ENCODE measurements around the gene SF3B6.

Gene SF3B6

DNA sequence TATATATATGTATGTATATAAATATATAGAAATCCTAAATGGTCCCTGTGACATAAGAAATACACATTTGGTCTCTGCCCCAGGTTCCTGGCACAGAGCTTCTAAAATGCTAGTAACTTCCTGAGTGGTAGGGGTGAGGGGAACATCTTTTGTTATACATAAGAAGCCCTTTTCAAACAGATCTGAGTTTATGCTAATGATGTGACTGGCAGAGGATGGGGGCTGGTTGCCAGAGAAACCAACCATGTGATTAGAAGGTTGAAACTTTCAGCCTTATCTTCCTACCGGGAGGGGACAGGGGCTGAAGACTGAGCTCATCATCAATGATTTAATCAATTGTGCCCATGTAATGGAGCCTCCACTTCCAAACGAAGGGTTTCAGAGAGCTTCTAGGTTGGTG, 49.9 kb downstream of the SF3B6 start:
- no peak for DNase-seq (ENCODE audit: low spot score)
- TF ChIP-seq, protein P1, sequence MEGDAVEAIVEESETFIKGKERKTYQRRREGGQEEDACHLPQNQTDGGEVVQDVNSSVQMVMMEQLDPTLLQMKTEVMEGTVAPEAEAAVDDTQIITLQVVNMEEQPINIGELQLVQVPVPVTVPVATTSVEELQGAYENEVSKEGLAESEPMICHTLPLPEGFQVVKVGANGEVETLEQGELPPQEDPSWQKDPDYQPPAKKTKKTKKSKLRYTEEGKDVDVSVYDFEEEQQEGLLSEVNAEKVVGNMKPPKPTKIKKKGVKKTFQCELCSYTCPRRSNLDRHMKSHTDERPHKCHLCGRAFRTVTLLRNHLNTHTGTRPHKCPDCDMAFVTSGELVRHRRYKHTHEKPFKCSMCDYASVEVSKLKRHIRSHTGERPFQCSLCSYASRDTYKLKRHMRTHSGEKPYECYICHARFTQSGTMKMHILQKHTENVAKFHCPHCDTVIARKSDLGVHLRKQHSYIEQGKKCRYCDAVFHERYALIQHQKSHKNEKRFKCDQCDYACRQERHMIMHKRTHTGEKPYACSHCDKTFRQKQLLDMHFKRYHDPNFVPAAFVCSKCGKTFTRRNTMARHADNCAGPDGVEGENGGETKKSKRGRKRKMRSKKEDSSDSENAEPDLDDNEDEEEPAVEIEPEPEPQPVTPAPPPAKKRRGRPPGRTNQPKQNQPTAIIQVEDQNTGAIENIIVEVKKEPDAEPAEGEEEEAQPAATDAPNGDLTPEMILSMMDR (IDR thresholded peaks at IDR 0.05; ENCODE audit: extremely low read depth, insufficient read depth, missing control alignments), result no peak
- in situ Hi-C loops (cut with MboI; ENCODE audit: low pct_unique_long_range_greater_than_20kb, low sequenced_read_pairs, unreplicated experiment), result no loop called here

DNA sequence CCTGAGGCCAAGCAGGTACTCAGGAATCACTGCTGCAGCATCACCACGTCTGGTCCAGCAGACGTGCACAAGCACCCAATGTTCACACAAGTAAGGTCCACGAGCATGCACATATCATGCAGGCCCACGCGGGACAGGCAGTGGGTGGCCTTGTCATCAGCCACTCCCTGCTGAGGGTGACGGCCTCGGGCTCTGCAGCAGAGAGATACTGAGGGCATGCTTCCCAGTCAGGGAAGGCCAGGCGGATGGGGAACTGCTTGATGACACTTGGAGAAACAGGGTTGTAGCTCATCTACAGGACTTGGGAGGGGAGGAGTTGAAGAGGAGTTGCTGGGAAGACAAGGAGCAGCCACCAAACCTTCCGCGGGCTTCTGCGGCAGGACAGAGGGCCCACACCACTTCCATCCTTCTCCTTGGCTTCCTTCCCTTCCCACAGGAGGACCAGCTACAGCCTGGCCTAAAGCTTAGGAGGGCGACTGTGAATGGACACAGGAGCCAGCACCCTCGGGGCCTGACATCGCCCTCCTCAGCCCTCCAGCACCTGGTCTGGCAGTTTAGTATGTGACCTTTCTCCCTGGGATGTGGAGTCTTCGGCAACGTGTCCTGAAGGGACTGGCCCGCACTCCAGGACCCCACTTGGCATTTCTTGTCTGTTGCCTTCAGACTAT, 51.0 kb downstream of the SF3B6 start:
- TF ChIP-seq, protein P1 (IDR thresholded peaks at IDR 0.05; ENCODE audit: extremely low read depth, insufficient read depth, missing control alignments), result no peak
- in situ Hi-C loops (cut with MboI; ENCODE audit: low pct_unique_long_range_greater_than_20kb, low sequenced_read_pairs, unreplicated experiment), result no loop called here
- DNase-seq (ENCODE audit: low spot score), result no peak

DNA sequence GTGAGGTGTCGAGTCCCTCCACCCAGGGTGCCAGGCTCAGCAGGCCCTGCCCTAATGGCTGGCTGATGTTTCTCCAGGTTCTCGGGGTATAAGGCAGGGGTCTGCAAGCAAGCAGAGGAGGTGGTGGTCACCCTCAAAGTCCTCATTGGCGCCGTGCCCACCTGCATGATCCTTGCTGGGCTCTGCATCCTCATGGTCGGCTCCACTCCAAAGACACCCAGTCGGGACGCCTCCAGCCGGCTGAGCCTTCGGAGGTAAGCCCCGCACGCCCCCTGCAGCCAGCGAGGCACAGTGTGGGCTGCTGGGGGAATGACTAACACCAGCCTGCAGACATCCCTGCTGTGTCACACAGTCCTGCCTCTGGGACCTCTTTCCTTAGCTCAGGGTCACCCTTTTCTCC, 52.1 kb downstream of the SF3B6 start:
- DNase-seq (ENCODE audit: low spot score), result no peak
- TF ChIP-seq, protein P1 (IDR thresholded peaks at IDR 0.05; ENCODE audit: extremely low read depth, insufficient read depth, missing control alignments), result peak; percentile 2
- in situ Hi-C loops (cut with MboI; ENCODE audit: low pct_unique_long_range_greater_than_20kb, low sequenced_read_pairs, unreplicated experiment), result no loop called here

DNA sequence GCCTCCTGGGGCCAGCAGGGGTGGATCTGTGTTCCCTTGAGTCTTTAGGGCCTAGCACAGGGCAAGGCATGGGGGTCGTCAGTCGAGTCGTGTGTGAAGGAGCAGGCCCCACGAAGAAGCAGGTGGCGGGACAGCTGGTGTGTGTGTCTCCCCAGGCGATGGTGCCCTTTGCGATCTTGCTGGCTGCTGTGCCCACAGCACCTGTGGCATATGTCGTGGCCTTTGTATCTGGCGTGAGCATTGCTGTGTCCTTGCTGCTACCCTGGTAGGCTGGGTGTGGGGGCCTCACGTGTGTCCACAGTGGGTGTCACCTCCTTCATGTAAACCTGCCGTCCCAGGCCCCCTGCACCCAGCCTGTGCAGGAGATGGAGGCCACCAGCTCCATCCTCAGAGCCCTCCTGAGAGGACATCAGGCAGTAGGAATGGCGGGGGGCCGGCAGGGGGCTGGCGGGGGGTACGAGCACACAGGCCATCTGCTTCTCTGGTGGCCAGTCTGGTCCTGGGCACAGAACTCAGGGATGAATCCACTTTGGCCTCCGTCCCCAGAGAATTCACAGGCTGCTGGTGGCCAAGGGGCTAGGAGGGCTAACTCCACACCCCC, 53.1 kb downstream of the SF3B6 start:
- TF ChIP-seq, protein P1 (IDR thresholded peaks at IDR 0.05; ENCODE audit: extremely low read depth, insufficient read depth, missing control alignments), result no peak
- in situ Hi-C loops (cut with MboI; ENCODE audit: low pct_unique_long_range_greater_than_20kb, low sequenced_read_pairs, unreplicated experiment), result no loop called here
- DNase-seq (ENCODE audit: low spot score), result no peak

DNA sequence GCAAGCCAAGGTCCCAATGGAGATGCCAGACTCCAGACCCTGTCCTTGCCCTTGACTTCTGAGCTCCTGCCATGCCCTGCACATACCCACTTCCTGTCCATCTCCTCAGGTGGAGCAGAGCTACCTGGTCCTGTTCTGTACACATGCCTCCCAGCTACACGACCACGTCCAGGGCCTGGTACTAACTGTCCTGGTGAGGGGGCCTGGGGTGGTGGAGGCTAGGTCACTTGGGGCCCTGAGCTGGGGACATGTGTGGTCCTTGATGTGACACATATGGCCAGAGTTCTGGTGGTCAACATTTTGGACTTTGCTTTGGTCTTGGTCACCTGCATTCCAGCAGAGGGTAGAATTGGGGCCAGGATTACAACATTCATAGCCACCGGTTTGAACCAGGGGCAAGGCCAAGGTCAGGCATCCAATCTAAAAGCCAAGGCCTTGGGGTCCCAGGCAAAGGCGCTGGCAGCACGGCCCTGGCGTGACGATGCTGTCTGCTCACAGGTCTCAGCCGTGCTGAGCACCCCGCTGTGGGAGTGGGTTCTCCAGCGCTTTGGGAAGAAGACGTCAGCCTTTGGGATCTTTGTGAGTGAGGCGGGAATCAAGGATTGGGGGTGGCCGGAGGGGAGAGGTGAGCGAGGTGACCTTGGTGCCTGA, 53.7 kb downstream of the SF3B6 start:
- DNase-seq (ENCODE audit: low spot score), result no peak
- in situ Hi-C loops (cut with MboI; ENCODE audit: low pct_unique_long_range_greater_than_20kb, low sequenced_read_pairs, unreplicated experiment), result no loop called here
- TF ChIP-seq, protein P1 (IDR thresholded peaks at IDR 0.05; ENCODE audit: extremely low read depth, insufficient read depth, missing control alignments), result no peak

DNA sequence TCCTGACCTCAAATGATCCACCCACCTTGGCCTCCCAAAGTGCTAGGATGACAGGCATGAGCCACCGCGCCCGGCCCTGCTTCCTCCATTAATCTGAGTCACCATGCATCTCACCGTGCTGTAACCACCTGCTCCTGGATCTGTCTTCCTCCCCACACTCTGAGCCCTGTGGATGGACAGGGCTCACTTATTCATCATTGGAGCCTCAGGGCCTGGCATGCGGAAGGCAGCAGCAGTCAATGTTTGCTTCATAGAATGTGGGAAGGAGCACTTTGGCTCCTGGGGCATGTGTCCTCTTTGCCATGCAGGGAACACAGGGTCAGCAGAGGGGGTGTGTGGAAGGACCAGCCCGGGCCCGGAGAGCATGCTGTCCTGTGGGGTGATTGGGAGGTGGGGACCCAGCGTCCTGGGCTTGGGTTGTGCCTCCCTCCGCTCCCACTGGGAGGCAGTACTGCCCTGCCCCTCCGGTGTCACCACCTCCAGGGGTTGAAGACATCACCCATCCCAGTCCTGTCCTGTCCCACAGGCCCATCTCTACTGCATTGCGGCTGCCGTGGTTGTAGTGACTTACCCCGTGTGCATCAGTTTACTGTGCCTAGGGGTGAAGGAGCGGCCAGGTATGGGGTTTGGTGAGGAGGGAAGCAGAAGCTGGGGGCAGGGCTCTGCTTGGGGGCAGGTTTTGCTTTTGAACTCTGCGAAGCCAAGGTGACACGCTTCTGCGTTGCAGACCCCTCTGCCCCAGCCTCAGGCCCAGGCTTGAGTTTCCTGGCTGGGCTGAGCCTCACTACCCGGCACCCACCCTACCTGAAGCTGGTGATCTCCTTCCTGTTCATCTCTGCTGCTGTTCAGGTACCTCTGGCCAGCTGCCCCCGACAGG, 54.8 kb downstream of the SF3B6 start:
- TF ChIP-seq, protein P1 (IDR thresholded peaks at IDR 0.05; ENCODE audit: extremely low read depth, insufficient read depth, missing control alignments), result peak; percentile 41
- DNase-seq (ENCODE audit: low spot score), result no peak
- in situ Hi-C loops (cut with MboI; ENCODE audit: low pct_unique_long_range_greater_than_20kb, low sequenced_read_pairs, unreplicated experiment), result no loop called here
